Osteoblast (primary cell): Measurements from ENCODE around the gene RCC2. TPM values are rescaled to one million over a fixed set of nuclear protein-coding genes. Genes with fewer than 3 reads are reported as not detected.
"Not testable (repeated sequence)": the region's sequence is repeated elsewhere in the genome, so short reads cannot be mapped to it uniquely, and the experiment has no call there.

Source experiments
- DNase-seq: peaks from one replicate; pipeline ENCODE4 v3.0.0; 2011; ENCODE audit warnings: low spot score, mixed read lengths; ENCODE audit not compliant: insufficient read length; ENCODE audit errors: missing footprints
- H2AFZ ChIP-seq: 2 replicates; pipeline ENCODE4 v1.6.0; 2011; ENCODE audit warnings: mild to moderate bottlenecking, low read length
- H3K27ac ChIP-seq: 2 replicates; pipeline ENCODE4 v1.5.1; 2011; ENCODE audit warnings: mild to moderate bottlenecking, low read depth, low read length, moderate library complexity
- H3K27me3 ChIP-seq: 2 replicates; pipeline ENCODE4 v1.6.0; 2012; ENCODE audit warnings: mild to moderate bottlenecking, control low read depth, inconsistent platforms, low read length, moderate library complexity; ENCODE audit not compliant: insufficient read depth
- H3K36me3 ChIP-seq: 2 replicates; pipeline ENCODE4 v1.5.1; 2011; ENCODE audit warnings: mild to moderate bottlenecking, low read length, control low read depth, moderate library complexity; ENCODE audit not compliant: insufficient read depth
- H3K4me1 ChIP-seq: 2 replicates; pipeline ENCODE4 v1.5.1; 2011; ENCODE audit warnings: mild to moderate bottlenecking, low read length, control low read depth, moderate library complexity; ENCODE audit not compliant: insufficient read depth
- H3K4me2 ChIP-seq: 2 replicates; pipeline ENCODE4 v1.6.0; 2011; ENCODE audit warnings: mild to moderate bottlenecking, low read length; ENCODE audit not compliant: insufficient read depth
- H3K4me3 ChIP-seq: fragments of 200-600 bp; sonication (generic); 3 replicates; pipeline ENCODE4 v1.5.1; 2012; ENCODE audit warnings: mild to moderate bottlenecking, low read length, inconsistent platforms; ENCODE audit not compliant: insufficient read depth
- H3K79me2 ChIP-seq: 2 replicates; pipeline ENCODE4 v1.6.0; 2012; ENCODE audit warnings: mild to moderate bottlenecking, low read length, control low read depth, inconsistent platforms; ENCODE audit not compliant: insufficient read depth
- H3K9me3 ChIP-seq: 2 replicates; pipeline ENCODE4 v1.5.1; 2011; ENCODE audit warnings: low read depth, low read length, control low read depth
- H4K20me1 ChIP-seq: 2 replicates; pipeline ENCODE4 v1.6.0; 2012; ENCODE audit warnings: mild to moderate bottlenecking, low read length, control low read depth; ENCODE audit not compliant: insufficient read depth
- CTCF ChIP-seq: IDR thresholded peaks from 2 replicates; pipeline ENCODE4 v1.5.1; 2011; ENCODE audit warnings: mild to moderate bottlenecking, low read depth, low read length, moderate library complexity; ENCODE audit errors: extremely low read depth
- total RNA-seq: library from RNA; depleted of rRNA; stranded (reverse); fragments of >200 nt; gene quantifications from 2 replicates; pipeline ENCODE4 v1.2.3, GENCODE V29; 2012

Gene RCC2
- total RNA-seq, result 61.9 and 71.3 TPM in 2 replicates

GRCh38 chr1:17439250-17440073 lies at the start of gene RCC2:
TSS of gene RCC2 (minus strand) at chr1:17439677. CDS start at chr1:17438514, 1,163 bp downstream.
- no peak for TF ChIP-seq CTCF
- no peaks in the 10 kb centered on the region for H3K9me3 ChIP-seq

DNA sequence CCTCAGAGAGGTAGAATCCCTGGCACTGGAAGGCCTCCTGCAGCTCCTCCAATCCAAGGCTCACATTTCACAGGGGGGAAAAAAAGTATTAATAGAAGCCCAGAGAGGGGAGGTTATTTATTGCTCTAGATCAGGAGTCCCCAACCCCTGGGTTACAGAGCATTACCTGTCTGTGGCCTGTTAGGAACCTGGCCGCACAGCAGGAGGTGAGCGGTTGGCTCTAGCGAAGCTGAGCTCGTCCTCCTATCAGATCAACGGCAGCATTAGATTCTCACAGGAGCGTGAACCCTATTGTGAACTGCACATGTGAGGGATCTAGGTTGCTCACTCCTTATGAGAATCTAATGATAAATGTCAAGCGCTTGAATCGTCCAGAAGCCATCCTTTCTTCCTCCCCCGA lies 46.8 kb upstream of the RCC2 start:
- H2AFZ ChIP-seq, result no peak overlapping the region
- H3K4me1 ChIP-seq, result no peaks in the 10 kb centered on the region
- H3K79me2 ChIP-seq, result no peaks in the 10 kb centered on the region
- H3K36me3 ChIP-seq, result no peaks in the 10 kb centered on the region
- no peak overlapping the region for H3K27ac ChIP-seq
- H3K4me3 ChIP-seq, result no peak overlapping the region
- H3K9me3 ChIP-seq, result no peaks in the 10 kb centered on the region
- H4K20me1 ChIP-seq, result no peaks in the 10 kb centered on the region
- DNase-seq, result no peak
- no peak overlapping the region for H3K4me2 ChIP-seq
- TF ChIP-seq CTCF, result no peak
- no peaks in the 10 kb centered on the region for H3K27me3 ChIP-seq

More at GRCh38 chr1:17439250-17440073, at the start of gene RCC2:
- peak within 1 kb of the TSS; percentile 92 for H3K4me2 ChIP-seq
- peak within 1 kb of the TSS; percentile 62 for H3K27ac ChIP-seq
- peak within 1 kb of the TSS; percentile 85 for H3K4me3 ChIP-seq
- H3K36me3 ChIP-seq, result no peaks in the 10 kb centered on the region
- peak within 1 kb of the TSS; percentile 90 for H2AFZ ChIP-seq
- peaks cover 14% of the 10 kb centered on the region for H4K20me1 ChIP-seq
- DNase-seq, result peak; percentile 99
- H3K27me3 ChIP-seq, result no peaks in the 10 kb centered on the region
- H3K4me1 ChIP-seq, result peaks cover 41% of the 10 kb centered on the region
- H3K79me2 ChIP-seq, result peaks cover 38% of the 10 kb centered on the region

DNA sequence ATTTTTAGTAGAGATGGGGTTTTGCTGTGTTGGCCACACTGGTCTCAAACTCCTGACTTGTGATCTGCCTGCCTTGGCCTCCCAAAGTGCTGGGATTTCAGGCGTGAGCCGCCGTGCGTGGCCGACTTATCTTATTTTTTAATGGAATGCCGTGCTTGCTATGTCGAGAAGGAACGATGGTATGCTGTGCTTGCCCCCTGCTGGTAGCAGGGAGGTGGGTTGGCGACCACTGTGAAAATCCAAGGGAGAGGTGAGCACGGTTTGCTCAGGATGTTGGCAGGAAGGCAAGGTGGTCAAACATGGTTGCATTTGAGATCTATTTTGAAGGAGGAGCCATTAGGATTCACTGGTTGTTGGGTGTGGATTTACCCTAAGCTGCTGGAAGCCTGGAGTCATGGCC lies 45.8 kb upstream of the RCC2 start:
- Histone ChIP-seq H3K79me2 (no peaks in the 10 kb centered on the region), H3K9me3 (no peaks in the 10 kb centered on the region), H3K27me3 (no peaks in the 10 kb centered on the region), H3K4me3 (no peak overlapping the region), H3K27ac (no peak overlapping the region), H2AFZ (no peak overlapping the region), H3K4me1 (no peaks in the 10 kb centered on the region), H3K36me3 (no peaks in the 10 kb centered on the region), H4K20me1 (no peaks in the 10 kb centered on the region), H3K4me2 (no peak overlapping the region)
- peak; percentile 54 for TF ChIP-seq CTCF
- no peak for DNase-seq

DNA sequence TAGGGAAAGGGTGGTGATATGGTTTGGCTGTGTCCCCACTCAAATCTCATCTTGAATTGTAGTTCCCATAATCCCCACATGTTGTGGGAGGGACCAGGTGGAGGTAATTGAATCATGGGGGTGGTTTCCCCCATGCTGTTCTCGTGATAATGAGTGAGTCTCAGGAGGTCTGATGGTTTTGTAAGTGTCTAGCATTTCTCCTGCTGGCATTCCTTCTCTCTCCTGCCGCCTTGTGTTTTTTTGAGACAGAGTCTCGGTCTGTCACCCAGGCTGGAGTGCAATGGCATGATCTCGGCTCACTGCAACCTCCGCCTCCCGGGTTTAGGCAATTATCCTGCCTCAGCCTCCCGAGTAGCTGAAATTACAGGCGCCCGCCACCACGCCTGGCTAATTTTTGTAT lies 42.5 kb upstream of the RCC2 start:
- H3K4me2 ChIP-seq, H4K20me1 ChIP-seq, H3K36me3 ChIP-seq, H3K4me3 ChIP-seq, H2AFZ ChIP-seq, H3K79me2 ChIP-seq, H3K27ac ChIP-seq, H3K4me1 ChIP-seq, H3K9me3 ChIP-seq, DNase-seq, H3K27me3 ChIP-seq: not testable (repeated sequence)
